HEK293T (cell line): ENCODE data around the gene MUSTN1.

Experiments used
- ARNT ChIP-seq: fragments of 450-650 bp; IDR thresholded peaks from 2 replicates; pipeline ENCODE4 v1.6.1; 2017; ENCODE audit warnings: mild to moderate bottlenecking
- BHLHE40 ChIP-seq: fragments of 450-650 bp; IDR thresholded peaks from 2 replicates; pipeline ENCODE4 v1.6.1; 2016; ENCODE audit warnings: mild to moderate bottlenecking, moderate library complexity, borderline replicate concordance
- CTBP1 ChIP-seq: fragments of 450-650 bp; IDR thresholded peaks from 2 replicates; pipeline ENCODE4 v1.6.1; 2016; ENCODE audit warnings: borderline replicate concordance
- FOXM1 ChIP-seq: fragments of 450-650 bp; IDR thresholded peaks from 2 replicates; pipeline ENCODE4 v1.6.1; 2017; ENCODE audit warnings: mild to moderate bottlenecking, borderline replicate concordance
- HDGF ChIP-seq: fragments of 450-650 bp; IDR thresholded peaks from 2 replicates; pipeline ENCODE4 v1.6.1; 2017; ENCODE audit warnings: antibody characterized with exemption, borderline replicate concordance
- LEF1 ChIP-seq: fragments of 450-650 bp; IDR thresholded peaks from 2 replicates; pipeline ENCODE4 v1.6.1; 2017; ENCODE audit warnings: mild to moderate bottlenecking, borderline replicate concordance
- SP1 ChIP-seq: fragments of 450-650 bp; IDR thresholded peaks from 2 replicates; pipeline ENCODE4 v1.6.1; 2017
- TF ChIP-seq, protein P1 (sequence below): fragments of 450-650 bp; IDR thresholded peaks from 2 replicates; pipeline ENCODE4 v1.6.1; 2016

DNA sequence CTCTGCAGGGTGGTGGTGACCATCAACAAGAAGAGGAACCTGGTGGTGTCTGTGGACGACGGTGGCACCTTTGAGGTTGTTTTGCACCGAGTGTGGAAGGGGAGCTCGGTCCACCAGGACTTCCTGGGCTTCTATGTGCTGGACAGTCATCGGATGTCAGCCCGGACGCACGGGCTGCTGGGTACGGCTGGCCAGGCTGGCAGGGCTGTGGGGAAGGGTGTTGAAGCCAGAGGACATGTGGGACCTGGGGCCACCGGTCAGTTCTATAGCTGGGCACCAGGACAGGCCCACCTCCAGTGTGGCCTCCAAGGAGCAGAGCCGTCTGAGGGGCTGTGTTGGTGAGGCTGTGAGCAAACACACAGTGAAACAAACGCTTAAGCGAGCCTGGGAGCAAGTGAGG lies 44.1 kb downstream of the MUSTN1 start:
- TF ChIP-seq LEF1 (no peak), ARNT (no peak), BHLHE40 (no peak), SP1 (no peak), HDGF (no peak), FOXM1 (no peak), CTBP1 (no peak)
- TF ChIP-seq, protein P1, sequence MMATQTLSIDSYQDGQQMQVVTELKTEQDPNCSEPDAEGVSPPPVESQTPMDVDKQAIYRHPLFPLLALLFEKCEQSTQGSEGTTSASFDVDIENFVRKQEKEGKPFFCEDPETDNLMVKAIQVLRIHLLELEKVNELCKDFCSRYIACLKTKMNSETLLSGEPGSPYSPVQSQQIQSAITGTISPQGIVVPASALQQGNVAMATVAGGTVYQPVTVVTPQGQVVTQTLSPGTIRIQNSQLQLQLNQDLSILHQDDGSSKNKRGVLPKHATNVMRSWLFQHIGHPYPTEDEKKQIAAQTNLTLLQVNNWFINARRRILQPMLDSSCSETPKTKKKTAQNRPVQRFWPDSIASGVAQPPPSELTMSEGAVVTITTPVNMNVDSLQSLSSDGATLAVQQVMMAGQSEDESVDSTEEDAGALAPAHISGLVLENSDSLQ: no peak
